Measurements from ENCODE around the gene C10orf120. TPM values are rescaled to one million over a fixed set of nuclear protein-coding genes. Genes with fewer than 3 reads are reported as not detected.

C10orf120 gene
- total and polyA plus RNA-seq, 2 experiments from 2014 or later = not detected

- TF ChIP-seq ETS1 (IDR thresholded peaks at IDR 0.05) = no peak
- TF ChIP-seq CTCF (conservative IDR thresholded peaks at IDR 0.05; ENCODE audit: low read depth in 2 of 2) = no peak
- TF ChIP-seq EZH2 (IDR thresholded peaks at IDR 0.05; ENCODE audit: low read depth, unreplicated experiment) = no peak
- no peak for TF ChIP-seq POLR2AphosphoS5 (IDR thresholded peaks at IDR 0.05; ENCODE audit: low read depth)
- TF ChIP-seq STAT1 (IDR thresholded peaks at IDR 0.05; ENCODE audit: unreplicated experiment) = no peak
- no peak for TF ChIP-seq ZNF114 (CRISPR knock-in tag; IDR thresholded peaks at IDR 0.05)
- TF ChIP-seq, protein P1, sequence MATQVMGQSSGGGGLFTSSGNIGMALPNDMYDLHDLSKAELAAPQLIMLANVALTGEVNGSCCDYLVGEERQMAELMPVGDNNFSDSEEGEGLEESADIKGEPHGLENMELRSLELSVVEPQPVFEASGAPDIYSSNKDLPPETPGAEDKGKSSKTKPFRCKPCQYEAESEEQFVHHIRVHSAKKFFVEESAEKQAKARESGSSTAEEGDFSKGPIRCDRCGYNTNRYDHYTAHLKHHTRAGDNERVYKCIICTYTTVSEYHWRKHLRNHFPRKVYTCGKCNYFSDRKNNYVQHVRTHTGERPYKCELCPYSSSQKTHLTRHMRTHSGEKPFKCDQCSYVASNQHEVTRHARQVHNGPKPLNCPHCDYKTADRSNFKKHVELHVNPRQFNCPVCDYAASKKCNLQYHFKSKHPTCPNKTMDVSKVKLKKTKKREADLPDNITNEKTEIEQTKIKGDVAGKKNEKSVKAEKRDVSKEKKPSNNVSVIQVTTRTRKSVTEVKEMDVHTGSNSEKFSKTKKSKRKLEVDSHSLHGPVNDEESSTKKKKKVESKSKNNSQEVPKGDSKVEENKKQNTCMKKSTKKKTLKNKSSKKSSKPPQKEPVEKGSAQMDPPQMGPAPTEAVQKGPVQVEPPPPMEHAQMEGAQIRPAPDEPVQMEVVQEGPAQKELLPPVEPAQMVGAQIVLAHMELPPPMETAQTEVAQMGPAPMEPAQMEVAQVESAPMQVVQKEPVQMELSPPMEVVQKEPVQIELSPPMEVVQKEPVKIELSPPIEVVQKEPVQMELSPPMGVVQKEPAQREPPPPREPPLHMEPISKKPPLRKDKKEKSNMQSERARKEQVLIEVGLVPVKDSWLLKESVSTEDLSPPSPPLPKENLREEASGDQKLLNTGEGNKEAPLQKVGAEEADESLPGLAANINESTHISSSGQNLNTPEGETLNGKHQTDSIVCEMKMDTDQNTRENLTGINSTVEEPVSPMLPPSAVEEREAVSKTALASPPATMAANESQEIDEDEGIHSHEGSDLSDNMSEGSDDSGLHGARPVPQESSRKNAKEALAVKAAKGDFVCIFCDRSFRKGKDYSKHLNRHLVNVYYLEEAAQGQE (IDR thresholded peaks at IDR 0.05; ENCODE audit: unreplicated experiment) = no peak
- no peak for TF ChIP-seq NANOG (IDR thresholded peaks at IDR 0.05; ENCODE audit: borderline replicate concordance)
- TF ChIP-seq, protein P2, sequence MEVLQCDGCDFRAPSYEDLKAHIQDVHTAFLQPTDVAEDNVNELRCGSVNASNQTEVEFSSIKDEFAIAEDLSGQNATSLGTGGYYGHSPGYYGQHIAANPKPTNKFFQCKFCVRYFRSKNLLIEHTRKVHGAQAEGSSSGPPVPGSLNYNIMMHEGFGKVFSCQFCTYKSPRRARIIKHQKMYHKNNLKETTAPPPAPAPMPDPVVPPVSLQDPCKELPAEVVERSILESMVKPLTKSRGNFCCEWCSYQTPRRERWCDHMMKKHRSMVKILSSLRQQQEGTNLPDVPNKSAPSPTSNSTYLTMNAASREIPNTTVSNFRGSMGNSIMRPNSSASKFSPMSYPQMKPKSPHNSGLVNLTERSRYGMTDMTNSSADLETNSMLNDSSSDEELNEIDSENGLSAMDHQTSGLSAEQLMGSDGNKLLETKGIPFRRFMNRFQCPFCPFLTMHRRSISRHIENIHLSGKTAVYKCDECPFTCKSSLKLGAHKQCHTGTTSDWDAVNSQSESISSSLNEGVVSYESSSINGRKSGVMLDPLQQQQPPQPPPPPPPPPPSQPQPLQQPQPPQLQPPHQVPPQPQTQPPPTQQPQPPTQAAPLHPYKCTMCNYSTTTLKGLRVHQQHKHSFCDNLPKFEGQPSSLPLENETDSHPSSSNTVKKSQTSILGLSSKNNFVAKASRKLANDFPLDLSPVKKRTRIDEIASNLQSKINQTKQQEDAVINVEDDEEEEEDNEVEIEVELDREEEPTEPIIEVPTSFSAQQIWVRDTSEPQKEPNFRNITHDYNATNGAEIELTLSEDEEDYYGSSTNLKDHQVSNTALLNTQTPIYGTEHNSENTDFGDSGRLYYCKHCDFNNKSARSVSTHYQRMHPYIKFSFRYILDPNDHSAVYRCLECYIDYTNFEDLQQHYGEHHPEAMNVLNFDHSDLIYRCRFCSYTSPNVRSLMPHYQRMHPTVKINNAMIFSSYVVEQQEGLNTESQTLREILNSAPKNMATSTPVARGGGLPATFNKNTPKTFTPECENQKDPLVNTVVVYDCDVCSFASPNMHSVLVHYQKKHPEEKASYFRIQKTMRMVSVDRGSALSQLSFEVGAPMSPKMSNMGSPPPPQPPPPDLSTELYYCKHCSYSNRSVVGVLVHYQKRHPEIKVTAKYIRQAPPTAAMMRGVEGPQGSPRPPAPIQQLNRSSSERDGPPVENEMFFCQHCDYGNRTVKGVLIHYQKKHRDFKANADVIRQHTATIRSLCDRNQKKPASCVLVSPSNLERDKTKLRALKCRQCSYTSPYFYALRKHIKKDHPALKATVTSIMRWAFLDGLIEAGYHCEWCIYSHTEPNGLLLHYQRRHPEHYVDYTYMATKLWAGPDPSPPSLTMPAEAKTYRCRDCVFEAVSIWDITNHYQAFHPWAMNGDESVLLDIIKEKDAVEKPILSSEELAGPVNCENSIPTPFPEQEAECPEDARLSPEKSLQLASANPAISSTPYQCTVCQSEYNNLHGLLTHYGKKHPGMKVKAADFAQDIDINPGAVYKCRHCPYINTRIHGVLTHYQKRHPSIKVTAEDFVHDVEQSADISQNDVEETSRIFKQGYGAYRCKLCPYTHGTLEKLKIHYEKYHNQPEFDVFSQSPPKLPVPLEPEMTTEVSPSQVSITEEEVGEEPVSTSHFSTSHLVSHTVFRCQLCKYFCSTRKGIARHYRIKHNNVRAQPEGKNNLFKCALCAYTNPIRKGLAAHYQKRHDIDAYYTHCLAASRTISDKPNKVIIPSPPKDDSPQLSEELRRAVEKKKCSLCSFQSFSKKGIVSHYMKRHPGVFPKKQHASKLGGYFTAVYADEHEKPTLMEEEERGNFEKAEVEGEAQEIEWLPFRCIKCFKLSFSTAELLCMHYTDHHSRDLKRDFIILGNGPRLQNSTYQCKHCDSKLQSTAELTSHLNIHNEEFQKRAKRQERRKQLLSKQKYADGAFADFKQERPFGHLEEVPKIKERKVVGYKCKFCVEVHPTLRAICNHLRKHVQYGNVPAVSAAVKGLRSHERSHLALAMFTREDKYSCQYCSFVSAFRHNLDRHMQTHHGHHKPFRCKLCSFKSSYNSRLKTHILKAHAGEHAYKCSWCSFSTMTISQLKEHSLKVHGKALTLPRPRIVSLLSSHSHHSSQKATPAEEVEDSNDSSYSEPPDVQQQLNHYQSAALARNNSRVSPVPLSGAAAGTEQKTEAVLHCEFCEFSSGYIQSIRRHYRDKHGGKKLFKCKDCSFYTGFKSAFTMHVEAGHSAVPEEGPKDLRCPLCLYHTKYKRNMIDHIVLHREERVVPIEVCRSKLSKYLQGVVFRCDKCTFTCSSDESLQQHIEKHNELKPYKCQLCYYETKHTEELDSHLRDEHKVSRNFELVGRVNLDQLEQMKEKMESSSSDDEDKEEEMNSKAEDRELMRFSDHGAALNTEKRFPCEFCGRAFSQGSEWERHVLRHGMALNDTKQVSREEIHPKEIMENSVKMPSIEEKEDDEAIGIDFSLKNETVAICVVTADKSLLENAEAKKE (CRISPR knock-in tag; IDR thresholded peaks at IDR 0.05) = no peak
- peak; percentile 35; the same call in 2 of the 3 replicates for ATAC-seq
- Histone ChIP-seq H3K4me2 (no peak overlapping the region), H3F3A (replicated peaks; ENCODE audit: low read depth) (no peaks in the 10 kb centered on the region), H2AFZ (no peak overlapping the region), H3K4me3 (no peak overlapping the region), H3K36me3 (ENCODE audit: insufficient read depth) (no peaks in the 10 kb centered on the region), H3K9me2 (ENCODE audit: insufficient read depth) (no peaks in the 10 kb centered on the region), H3K27me3 (ENCODE audit: insufficient read depth) (no peaks in the 10 kb centered on the region), H3K4me1 (ENCODE audit: insufficient read depth) (no peaks in the 10 kb centered on the region), H3K27ac (ENCODE audit: low read depth) (no peak overlapping the region), H4K20me1 (replicated peaks; ENCODE audit: insufficient read depth) (no peaks in the 10 kb centered on the region), H3K79me2 (replicated peaks; ENCODE audit: insufficient read depth) (no peaks in the 10 kb centered on the region)
- Mint-ChIP-seq H3K27me3 (ENCODE audit: insufficient read depth, low read depth, poor library complexity) (peaks cover 2% of the 10 kb centered on the region), H3K4me1 (peaks cover 11% of the 10 kb centered on the region), H3K36me3 (ENCODE audit: low read depth) (no peaks in the 10 kb centered on the region), H3K4me3 (no peak overlapping the region), H3K27ac (no peak overlapping the region), H3K9me3 (no peaks in the 10 kb centered on the region; the same call in 2 of the 3 replicates)
- peak; percentile 51 for DNase-seq (ENCODE audit: low spot score)
Measured at GRCh38 chr10:122702275-122702674, 2.6 kb upstream of the C10orf120 start.

Data from GM23338 (cell line).